Activated CD4-positive, alpha-beta T cell treated with anti-CD3 and anti-CD28 coated beads for 24 hours (primary cell): ENCODE results near the gene CFAP46.

ENCODE experiments used
- DNase-seq, 2 donors: peaks; one replicate each; pipeline ENCODE4 v3.0.0-alpha.2; 2020; ENCODE audit warnings: low read depth in 2 of 2

The CFAP46 gene

GRCh38 chr10:132861884-132862461, 80.4 kb downstream of the CFAP46 start:
- DNase-seq: no peak

- no peak for DNase-seq
Measured at GRCh38 chr10:132861116-132861691, 81.2 kb downstream of the CFAP46 start.

DNA sequence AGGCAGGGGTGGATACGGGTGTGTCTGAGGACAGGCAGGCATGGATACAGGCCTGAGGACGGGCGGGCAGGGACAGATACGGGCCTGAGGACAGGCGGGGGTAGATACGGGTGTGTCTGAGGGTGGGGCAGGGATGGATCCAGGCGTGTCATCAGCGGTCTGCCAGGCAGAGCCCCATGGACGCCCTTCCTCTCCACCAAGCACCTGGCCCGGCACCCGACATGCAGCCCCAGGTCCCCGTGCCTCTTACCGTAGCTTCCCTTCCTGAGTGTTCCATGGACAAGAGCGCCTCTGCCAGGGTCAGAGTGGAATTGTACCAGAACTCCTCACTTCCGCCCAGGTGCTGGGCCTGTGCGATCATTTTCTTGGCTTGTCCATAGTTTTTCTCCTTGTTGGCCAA, 81.8 kb downstream of the CFAP46 start:
- no peak for DNase-seq

DNA sequence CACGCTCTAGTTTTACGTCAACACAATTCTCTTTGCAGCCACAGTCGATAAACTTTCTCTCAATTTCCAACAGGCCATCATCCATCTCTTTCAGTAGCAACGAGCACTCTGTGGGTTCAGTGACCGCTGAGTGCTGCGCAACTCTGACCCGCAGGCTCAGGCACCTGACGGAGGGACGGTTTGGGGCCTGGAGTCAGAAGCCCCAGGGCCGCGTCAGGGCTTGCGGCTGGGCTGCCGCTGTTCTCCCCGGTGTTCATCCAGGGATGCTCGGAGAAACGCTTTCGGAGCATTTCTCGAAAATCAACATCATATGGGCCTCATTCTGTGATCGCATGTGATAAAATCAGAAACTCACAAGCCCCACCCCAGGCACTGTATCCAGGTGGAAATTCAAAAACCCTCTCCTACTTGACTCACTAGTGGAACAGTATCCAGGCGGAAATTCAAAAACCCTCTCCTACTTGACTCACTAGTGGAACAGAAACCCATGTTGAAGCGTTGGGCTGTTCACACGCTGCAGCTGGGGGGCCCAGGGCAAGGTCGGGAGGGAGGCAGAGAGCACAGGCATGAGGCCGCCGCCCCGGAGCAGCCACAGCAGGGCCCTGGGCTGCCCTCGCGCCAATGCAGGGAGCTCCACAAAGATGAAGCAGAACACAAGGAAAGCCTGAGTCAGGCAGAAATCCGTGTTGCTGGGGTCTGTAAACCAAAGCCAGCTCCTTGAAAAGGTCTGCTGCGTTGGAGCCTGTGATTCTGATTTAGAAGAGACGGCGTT, 83.1 kb downstream of the CFAP46 start:
- no peak for DNase-seq

DNA sequence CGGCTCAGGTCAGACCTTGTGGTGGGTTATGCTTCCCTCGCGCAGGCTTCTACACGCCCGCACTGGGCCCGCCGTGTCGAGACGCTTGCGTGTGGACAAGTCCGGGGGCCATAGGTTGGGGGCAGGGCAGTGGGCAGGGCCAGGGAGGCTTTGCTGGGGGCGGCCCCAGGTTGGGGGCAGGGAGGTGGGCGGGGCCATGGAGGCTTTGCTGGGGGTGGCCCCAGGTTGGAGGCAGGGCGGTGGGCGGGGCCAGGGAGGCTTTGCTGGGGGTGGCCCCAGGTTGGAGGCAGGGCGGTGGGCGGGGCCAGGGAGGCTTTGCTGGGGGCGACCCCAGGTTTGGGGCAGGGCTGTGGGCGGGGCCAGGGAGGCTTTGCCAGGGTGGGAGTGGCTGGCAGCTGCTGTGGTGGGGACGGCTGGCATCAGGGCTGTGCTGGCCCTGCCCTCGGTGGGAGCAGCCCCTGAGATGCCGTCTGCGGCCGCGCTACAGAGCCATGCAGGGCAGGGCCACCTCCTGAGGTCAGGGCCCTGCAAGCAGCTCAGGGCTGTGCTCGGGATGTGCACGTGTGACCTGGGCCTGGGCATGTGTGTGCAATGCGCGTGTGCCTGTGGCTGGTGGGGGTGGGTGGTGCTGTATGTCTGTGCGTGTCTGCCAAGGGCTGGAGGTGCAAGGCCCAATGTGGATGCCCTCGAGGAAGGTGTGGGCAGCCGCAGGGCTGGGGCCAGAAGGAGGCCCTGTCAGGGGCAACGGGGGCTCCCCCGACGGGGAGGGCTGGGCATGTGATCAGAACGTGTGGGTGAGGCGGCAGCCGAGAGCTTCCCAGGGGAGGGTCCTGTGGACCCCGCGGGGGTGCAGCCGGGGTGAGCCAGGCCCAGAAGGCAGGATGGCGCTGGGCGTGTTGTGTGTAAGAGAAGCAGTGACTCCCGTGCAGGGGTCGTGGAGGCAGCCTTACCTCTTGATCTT, 84.0 kb downstream of the CFAP46 start:
- no peak for DNase-seq

DNA sequence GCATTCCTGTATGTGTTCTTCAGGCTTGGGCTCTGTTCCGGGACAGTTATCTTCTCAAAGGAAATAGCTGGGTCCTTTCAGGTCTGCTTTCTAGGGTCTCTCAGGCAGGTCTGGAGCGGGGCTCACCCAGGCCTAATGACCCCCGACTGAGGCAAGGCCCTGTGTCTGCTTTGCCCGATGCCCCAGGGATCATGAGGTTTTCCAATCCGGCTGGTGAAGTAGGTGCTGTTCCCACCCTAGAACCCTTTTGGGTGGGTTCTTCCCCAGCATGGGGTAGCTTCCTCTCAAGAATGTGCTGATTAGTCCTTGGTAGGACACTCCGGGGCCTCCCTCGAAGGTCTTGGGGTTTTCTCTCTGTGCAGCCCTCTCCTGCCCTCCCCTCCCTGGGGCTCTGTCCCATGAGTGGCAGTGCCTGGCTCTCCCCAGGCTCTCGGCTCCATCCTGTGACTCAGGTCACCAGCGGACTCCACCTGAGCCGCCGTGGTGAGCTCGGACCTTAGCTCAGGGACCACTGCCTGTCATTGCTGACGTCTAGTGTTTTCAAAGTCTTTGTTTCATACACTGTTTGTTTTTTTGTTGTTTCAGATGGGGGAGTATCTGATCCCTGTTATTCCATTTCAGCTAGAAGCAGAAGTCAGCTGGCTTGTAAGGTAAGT, 85.4 kb downstream of the CFAP46 start:
- no peak for DNase-seq

- DNase-seq: no peak
Measured at GRCh38 chr10:132855889-132856288, 86.5 kb downstream of the CFAP46 start.

GRCh38 chr10:132851451-132851850, 90.9 kb downstream of the CFAP46 start:
- DNase-seq: no peak

GRCh38 chr10:132850896-132851295, 91.5 kb downstream of the CFAP46 start:
- no peak for DNase-seq

DNA sequence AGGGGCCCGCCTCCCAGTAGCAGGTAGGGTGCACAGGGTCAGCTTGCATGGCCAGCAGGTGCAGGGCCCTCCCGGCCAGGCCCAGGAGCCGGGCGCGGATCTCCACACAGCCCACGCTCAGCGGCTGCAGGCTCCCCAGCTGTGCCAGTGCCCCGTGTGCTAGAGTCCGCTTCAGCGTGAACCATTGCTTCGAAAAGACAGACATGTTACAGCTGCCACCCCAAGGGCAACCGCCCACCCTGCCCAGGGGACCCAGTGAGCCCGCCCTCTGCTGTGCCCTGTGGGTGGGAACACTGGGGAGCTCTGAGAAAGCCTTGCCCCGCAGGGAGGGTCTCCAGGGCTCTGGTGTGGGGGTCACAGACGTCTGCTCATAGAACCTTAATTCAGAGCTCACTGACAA, 92.1 kb downstream of the CFAP46 start:
- no peak for DNase-seq

GRCh38 chr10:132849546-132850031, 92.8 kb downstream of the CFAP46 start:
- DNase-seq: no peak

DNA sequence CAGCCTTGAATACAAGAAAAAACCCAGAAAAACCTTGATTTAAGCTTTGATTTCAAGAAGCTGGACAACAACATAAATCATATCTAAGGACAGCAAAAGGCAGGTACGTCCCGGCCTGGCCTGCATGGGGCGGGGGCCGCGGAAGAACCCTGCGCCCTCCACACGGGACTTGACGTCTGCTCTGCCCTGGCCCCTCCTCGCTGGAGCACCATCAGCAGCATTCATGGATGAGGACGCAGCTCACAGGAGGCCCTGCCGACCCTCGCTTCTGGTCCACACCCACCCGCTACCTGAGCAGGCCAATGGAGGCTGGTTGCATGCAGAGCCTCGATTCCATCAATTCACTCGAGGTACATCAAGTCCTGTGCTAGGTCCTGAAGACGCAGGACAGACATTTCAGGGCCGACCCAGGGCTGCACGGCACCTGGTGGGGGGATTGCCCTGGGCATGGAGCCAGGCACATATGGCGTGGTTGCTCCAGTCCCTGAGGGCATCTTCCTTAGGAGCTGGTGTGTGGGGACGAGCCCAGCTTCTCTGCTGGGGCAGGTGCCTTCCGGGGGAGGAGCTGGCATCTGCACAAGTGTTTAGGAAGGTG, 93.3 kb downstream of the CFAP46 start:
- DNase-seq: no peak

GRCh38 chr10:132848291-132848701, 94.1 kb downstream of the CFAP46 start:
- no peak for DNase-seq

DNA sequence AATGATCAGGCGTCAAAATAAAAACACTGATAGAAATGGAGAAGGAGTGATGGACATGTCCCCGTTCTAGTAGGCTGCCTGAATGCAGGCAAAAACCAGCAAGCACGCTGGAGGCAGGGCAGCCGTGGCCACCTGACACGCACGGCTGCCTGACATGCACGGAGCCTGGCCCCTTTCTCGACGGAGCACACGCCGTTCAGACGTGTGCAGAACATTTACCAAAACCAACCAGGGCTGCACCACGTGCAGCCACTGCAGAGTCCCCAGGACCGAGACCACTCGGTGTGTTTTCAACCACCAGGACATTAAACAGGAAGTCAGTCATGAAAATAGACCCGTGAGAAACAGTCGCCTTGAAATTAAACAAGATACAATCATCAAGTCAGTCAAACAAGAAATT, 94.5 kb downstream of the CFAP46 start:
- no peak for DNase-seq

DNA sequence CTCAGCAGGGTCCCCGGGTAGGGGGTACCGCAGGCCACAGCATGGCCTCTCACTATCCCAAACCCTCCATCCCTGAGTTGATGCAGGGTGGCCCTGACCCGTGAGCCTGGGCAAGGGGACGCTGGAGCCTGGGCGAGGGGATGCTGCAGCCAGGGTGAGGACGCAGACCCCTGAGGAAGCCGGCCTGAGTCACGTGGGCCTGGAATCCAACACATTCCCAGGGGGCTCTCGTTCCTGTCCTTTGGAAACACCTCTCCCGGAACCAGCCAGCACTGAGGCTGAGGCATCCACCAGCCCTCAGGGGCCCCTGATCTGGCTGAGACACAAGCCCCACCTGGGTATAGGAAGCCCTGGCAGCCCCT, 95.0 kb downstream of the CFAP46 start:
- DNase-seq: no peak

GRCh38 chr10:132846631-132847415, 95.5 kb downstream of the CFAP46 start:
- no peak for DNase-seq

- DNase-seq: no peak
Measured at GRCh38 chr10:132845780-132846595, 96.4 kb downstream of the CFAP46 start.

DNA sequence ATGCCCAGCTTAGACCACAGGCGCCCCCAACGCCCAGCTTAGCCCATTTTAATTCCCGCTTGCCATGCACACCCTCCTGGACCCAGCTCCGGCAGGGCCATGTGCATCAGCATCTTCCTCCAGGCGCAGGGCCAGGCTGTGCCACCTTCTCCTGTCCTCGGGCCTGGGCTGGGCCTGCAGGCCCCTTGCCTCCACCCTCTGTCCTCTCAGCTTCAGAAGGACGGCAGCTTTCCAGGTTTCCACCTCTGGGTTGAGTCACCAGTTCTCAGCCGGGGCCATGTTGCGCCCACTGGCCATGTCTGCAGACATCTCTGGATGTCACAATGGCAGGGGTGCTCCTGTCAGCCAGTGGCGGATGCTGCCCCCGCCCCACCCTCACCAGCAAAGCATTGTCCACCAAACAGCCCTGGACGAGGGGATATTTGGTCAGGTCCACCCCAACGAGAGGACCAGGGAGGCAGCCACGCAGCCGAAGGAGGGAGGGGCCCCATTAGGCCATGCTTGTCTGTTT, 97.3 kb downstream of the CFAP46 start:
- no peak for DNase-seq
